EH (cell line): Measurements from ENCODE around the gene ZNF222.

Experiments used
- DNase-seq: peaks from one replicate; pipeline ENCODE4 v3.0.0-alpha.2; 2015; ENCODE audit warnings: low read depth

ZNF222 gene

DNA sequence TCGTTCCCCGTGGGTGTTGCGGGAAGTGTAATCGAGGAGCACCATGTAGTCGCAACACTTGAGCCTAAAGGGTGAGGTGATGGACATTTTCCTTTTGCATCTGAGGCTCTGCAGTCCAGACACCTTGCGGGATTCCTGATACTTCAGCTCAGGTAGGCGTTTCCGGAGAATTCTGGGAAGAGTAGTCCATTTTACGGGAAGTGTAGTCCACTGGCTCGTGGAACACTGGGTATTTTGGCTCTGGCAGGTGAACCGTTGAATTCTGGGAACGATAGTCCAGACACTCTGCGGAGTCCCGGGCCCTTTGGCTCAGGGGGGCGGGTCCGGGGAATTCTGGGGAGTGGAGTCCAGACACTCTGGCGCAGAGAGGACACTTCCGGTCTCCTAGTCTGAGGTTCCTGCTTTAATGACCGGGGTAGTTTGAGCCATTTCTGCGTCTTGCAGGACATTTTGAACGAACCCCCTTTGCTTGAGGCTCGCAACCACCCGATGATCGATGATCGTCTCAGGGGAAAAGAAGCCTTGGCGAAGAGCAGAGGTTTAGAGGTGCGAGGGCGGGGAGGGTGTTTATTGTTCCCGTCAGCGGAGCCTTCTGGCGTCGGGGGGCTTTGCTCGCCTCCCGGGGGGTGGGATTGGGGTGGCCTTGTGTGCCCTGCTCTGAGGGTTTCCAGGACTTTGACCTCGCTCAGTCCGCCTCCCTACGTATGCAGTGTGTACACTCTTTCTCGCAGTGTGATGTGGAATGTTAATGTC lies 26.6 kb downstream of the ZNF222 start, which contains the start of gene ZNF223:
Gene ZNF223, plus strand, starts transcription at position 387 of the 753 bp plus-strand sequence. CDS start 3,141 bp downstream, outside the sequence.
- DNase-seq = peak; percentile 95

DNA sequence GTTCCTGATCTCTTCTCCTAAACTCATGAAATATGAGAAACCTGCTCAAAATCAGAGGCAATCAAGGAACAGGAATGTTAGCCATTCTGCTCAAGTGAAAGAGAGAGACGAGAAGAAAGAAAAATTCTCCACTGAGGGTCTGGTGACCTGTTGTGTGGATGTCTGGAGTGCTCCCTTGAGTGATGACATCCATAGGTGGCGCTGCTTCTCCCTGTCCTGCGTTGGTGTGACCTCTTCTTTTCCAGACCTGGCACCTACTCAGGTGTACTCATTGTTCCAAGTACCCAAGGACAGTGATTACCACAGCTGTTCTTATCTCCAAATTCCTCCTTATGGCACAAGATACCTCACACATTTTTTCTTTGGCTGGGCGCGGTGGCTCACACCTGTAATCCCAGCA lies 30.7 kb downstream of the ZNF222 start:
- DNase-seq = no peak

DNA sequence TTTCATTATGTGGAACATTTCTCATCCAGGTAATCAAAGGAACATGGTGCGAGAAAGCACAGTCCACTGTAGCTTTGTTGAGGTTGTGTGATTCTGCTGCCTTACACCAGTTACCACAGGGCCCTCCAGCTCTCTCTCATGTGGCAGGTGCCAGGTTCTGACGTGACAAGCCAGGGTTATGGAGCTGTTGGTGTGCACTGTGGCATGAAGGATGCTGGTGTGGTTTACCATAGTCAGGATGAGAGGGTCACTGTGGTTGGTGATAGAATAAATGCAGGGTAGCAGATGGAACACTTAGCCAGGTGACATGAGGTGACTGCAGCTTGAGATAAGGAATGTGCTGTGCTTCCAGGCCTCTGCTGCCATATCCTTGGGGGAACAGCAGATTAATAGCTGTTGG lies 34.0 kb downstream of the ZNF222 start:
- DNase-seq = no peak

DNA sequence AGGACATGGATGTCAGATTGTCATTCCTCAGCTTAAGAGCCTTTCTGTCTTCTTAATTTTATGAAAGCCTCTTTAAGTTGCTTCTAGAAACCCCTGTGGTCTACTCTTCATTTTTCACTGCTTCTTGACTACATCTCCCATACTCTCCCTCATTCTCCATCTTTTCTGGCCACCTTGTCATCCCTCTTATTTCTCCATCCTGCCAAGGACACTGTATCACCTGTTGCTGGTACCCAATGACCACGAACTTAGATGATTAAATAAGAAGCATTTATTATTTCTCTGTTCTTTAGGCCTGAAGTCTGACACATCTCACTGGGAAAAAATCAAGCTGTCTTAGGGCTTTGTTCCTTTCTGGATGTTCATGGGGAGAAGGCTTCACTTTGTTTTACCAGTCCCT lies 35.9 kb downstream of the ZNF222 start:
- DNase-seq = no peak

DNA sequence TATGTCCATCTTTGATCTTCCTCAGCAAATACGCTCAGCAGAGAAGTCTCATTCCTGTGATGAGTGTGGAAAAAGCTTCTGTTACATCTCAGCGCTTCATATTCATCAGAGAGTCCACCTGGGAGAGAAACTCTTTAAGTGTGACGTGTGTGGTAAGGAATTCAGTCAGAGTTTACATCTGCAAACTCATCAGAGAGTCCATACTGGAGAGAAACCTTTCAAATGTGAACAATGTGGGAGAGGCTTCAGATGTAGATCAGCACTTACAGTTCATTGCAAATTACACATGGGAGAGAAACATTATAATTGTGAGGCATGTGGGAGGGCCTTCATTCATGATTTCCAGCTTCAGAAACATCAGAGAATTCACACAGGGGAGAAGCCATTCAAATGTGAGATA lies 41.1 kb downstream of the ZNF222 start:
- no peak for DNase-seq

DNA sequence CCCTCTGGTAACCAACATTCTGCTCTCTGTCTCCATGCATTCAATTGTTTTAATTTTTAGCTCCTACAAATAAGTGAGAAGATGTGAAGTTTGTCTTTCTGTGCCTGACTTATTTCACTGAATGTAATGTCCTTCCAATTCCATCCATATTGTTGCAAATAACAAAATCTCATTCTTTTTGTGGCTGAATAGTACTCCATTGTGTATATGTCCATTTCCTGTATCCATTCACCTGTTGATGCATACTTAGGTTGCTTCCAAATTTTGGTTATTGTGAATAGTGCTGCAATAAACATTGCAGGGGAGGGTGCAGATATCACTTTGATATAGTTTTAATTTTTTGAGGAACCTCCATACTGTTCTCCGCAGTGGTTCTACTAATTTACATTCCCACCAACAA lies 44.2 kb downstream of the ZNF222 start:
- no peak for DNase-seq

DNA sequence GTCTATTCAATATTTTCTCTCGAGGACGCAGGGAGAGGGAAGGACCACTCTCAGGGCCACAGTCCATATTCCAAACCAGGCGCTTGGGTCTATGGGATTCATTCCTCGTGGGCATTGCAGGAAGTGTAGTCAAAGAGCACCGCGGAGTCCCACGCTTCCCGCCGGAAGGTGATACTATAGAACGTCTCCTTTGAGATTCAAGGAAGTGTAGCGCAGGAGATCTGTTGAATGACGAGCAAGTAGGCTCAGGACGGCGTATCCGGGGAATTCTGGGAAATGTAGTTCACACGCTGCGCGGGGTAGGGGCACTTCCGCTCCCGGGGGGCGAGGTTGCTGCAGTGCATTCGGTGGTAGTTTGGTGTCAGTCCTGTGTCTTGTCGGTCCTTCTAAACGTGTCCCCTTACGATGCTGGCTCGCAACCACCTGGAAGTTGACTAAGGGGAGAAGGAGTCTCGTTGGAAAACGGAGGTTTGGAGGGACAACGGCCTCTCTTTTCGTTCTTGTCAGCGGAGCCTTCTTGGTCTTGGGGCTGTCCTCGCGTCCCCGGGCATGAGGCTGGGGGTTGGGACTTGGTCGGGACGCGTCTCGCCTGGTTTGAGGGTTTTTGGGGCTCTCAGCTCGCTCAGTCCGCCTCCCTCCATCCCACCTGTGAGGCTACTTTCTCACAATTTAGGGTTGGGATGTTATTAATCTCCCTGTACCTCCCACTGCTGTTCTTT lies 46.8 kb downstream of the ZNF222 start, which contains the start of gene ZNF284:
Gene ZNF284, plus strand, starts transcription at position 336 of the 719 bp plus-strand sequence. CDS start 4,231 bp downstream, outside the sequence.
- DNase-seq = peak; percentile 93

DNA sequence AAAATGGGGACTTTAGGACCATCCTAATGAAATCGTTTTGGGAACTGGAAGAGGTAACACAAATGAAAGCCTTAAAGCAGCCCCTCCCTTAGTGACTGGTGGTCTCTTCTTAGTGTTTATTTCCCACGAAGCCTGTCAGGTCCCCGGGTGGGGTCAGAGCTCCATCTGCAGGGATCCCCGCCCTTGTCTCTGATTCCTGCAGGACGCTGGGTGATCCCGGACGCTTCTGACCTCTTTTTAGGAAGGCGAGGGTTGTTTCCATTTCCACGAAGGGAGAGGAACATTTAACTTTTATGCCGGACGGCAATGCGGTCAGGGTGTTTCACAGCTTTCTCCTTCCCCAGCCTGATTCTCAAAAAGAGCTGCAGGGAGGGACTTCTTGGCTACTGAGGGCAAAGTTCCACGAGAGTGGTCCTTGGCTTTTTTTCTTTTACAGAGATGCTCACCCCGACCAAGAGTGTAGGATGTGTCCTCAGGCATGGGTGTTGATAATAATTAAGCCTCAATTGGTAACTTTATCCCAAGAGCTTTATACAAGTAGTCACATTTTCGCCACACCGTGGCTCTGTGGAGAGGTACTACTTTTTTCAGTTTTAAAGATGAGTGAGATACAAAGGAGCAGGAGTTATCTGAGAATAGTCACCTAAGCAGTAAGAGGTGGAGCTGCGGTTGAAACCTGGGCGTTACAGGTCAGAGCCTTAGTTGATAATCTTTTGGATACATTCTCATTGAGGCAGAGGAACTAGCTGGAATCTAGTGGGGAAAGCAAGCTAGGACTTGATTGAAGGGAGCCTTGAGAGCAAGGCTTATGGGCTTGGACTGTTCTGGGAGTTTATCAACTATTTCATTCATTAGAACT lies 47.6 kb downstream of the ZNF222 start:
- DNase-seq = peak; percentile 20

DNA sequence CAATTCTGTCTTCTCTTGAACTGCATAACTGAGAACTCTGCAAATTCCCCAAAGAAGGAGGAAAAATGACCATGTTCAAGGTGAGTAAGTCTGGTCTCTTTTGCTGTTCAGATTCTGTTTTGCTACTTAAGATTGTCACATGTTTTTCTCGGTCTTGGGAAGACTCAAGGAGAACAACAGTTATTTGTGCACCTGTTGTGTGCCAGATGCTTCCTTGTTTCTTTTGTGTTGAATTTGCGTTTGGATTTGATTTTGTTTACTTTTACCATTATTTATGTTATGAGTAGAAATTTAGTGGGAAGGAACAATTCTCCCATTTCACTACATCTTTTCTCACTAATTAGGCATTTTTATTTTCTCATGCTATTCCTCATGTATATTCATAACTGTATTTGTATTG lies 51.1 kb downstream of the ZNF222 start:
- DNase-seq = no peak
